ENCODE results near the gene PBXIP1.
"Not testable (repeated sequence)": the region's sequence is repeated elsewhere in the genome, so short reads cannot be mapped to it uniquely, and the experiment has no call there.

Gene PBXIP1, protein sequence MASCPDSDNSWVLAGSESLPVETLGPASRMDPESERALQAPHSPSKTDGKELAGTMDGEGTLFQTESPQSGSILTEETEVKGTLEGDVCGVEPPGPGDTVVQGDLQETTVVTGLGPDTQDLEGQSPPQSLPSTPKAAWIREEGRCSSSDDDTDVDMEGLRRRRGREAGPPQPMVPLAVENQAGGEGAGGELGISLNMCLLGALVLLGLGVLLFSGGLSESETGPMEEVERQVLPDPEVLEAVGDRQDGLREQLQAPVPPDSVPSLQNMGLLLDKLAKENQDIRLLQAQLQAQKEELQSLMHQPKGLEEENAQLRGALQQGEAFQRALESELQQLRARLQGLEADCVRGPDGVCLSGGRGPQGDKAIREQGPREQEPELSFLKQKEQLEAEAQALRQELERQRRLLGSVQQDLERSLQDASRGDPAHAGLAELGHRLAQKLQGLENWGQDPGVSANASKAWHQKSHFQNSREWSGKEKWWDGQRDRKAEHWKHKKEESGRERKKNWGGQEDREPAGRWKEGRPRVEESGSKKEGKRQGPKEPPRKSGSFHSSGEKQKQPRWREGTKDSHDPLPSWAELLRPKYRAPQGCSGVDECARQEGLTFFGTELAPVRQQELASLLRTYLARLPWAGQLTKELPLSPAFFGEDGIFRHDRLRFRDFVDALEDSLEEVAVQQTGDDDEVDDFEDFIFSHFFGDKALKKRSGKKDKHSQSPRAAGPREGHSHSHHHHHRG

DNA sequence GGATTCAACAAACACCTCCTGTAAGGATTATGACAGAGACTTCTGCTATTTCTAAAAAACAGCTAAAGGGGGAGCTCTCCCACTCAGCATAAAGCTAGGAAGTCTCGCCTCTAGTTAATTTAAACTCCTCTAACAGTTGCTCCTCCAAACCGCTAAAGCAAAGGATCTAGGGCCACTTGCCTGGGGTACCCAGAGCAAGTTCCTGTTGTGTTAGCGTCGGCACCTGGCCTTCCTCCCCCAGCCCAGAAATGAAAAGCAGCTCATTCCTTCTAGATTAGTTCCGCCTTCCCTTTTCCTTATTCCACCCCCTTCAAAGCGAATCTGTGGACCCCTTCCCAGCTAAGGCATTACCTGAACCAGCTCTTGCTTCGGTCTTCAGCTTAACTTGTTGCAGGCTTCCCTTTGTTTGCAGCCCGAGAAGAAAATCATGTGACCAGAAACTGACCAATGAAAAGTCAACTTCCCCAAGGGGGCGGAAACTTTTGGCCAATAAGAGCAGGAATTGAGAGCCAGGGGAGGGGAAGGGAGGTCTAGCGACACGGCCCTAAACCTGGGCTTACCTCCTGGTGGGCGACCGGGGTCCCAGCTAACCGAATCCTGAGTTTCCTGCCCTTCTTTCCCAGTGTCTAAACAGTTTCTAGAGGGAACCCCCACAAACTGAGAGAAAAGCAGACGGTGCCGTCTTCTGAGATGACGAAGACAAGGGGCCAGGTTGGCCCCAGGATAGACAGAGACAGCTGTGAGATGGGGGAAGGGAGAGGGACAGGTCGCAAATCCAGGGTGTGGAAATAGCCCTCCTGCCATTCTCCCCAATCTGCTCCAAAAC is at the start of gene PBXIP1:
PBXIP1 (minus strand) TSS at position 382 of the 826 bp plus-strand sequence. CDS start 2,378 bp downstream, outside the sequence.
- DNase-seq: peak; percentile 96 to 98

DNA sequence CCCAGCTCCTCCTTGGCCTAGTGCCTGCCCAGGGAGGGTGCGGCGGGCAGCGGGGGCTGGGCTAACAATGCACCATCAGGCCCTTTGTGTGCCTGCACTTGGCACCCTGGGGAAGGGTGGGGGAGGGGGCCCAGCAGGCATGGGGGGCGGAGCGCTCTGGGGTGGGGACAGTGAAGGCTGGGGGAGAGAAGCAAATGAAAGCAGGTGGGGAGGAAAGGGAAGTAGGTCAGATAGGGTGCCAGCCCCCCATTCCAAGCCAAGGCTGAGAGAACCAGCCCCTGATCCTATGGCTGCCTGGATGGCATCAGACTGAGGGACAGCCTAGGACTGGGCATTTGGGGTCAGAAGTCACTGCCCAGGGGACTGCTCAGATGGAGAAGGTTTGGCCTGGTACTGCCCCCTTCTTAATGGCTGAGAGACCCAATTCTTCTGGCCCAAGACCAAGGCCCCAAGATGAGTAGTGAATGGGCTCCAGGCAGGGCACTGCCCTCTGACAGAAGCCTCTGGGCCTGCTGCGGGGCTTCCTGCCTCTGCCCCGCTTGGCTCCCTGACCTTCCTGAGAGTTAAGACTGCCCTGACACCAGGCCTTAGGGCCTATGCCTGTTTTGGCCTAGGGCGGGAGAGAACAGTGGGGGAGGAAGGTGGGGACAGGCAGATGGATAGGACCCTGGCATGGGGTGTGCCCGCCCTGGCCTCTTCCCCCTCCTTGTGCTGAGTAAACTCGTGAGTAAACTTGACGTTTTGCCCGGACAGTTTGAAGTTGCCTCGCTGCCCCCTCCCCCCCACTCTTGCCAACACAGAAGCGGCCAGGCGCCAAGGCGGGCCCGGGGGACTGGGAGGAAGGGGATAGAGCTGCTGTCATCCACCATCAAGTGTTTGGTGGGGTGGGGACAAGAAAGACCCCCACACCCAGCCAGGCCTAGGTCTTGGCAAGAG is 49.4 kb upstream of the PBXIP1 start:
- DNase-seq: no peak

DNA sequence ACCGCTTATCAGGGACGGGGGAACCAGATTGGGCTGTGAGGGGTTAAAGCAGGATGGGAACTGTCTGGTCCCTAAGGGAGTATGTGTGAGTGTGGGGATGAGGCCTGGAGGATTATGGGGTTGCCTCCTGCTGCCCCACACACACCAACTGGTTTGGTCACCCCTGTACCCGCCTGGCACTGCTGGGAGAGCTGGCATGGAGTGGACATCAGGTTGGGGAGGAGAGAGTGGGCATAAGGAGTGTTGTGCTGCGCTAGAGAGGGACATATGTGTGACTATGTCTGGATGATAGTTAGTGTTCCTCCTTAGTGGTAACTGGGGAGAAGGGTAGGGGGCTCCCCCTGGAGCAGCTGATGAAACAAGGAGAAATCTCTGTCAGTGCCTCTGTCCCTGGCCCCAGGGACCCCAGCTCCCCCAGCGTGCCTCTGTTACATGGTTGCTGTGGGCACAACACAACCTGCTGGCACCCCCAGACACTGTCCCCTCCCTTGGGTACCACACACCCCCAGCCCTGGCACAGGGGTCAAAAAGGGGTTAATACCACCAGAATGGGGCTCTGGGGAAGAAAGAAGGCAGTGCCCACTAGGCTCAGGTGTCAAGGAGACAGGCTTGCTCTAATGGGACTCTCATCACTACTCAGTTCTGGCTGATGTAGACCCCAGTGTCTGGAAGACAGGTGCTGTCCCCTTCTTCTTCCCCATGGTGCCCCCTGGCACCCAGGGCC is 48.6 kb upstream of the PBXIP1 start:
- DNase-seq: no peak

GRCh38 chr1:155003766-155004351 is 48.0 kb upstream of the PBXIP1 start:
- peak; percentile 72 to 91 for DNase-seq

DNA sequence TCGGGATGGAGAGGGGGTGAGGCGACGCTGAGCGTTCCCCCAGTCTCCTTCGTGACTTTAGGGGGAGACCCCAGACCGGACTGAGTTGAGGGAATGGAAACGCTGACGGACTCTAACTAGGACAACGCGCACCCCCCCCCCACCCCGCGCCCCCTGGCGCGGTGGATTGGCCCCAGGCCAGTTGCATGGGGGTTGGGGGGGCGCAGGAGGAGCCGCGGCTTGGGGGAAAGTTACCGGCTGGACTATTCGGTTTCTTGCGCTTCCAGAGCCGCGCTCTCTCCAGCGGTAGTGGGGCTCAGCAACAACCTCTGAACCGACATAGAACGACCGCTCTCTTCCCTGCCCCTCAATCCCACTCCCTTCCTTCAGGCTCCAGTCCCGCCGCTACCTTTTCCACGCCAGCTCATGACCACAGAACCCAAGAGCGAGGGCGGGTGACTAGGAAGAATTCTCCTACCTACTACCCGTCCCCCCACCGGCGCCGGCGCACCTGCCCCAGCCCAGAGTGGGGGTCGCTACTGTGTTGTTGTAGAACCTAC is 47.4 kb upstream of the PBXIP1 start:
- peak; percentile 52 to 67 for DNase-seq

DNA sequence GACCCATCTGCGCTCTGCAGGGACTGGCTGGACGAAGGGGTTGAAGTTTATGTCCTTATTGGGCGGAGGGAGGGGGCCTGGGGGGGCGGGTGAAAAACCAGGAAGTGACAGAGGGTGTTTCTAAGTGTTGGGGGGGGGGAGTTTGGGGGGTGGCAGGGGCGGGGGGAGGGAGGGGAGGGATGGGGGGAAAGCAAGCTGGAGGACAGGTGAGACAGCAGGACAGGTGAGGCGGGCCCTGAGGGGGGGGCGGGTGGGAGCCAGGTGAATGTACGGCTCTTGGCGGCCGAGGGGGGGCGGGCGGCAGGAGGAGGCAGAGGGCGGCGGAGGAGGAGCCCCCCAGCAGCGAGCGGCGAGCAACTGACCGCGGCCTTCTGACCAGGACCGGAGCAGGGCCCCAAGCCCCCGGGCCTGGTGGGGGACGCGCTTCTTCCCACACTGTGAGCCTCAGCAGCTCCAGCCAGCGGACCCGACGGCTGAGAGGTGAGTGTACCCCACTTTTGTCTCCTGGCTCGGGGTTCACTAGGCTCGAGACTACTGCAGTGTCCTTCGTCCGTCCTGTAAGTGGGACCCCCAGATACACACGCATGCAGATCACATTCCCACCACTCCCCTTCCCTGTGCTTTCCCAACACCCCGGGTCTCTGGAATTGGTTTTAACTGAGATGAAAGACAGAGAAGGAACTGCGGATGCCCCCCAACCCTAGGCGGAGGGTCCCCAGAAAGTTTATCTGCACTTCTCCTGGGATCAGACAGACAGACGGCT is 46.7 kb upstream of the PBXIP1 start, which contains the start of gene ZBTB7B:
ZBTB7B (plus strand) TSS at position 339 of the 763 bp plus-strand sequence. CDS start 11,859 bp downstream, outside the sequence.
- DNase-seq: peak in 1 of 2 experiments; percentile 61

GRCh38 chr1:155001675-155002463 is 46.0 kb upstream of the PBXIP1 start:
- peak; percentile 100 for DNase-seq

DNA sequence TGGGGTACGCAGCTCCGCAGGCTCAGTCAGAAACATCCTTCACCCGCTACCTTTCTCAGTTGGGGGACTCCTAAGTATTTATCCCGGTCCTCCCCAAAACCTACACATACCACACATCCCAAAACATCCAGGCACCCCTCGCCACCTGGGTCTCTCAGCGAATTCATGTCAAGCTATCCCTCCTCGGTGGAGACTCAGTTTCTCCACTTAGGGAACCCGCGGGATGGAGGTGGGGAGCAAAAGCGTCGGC is 45.5 kb upstream of the PBXIP1 start:
- DNase-seq: no peak

- DNase-seq: peak; percentile 95
These were observed 45.0 kb upstream of the PBXIP1 start for GRCh38 chr1:155000726-155001424.

GRCh38 chr1:155000411-155000725 is 44.5 kb upstream of the PBXIP1 start:
- DNase-seq: no peak

- DNase-seq: peak; percentile 56 to 68
These were observed 43.9 kb upstream of the PBXIP1 start for GRCh38 chr1:154999571-155000410.

- DNase-seq: peak; percentile 87 to 89
These were observed 43.1 kb upstream of the PBXIP1 start for GRCh38 chr1:154998818-154999570.

DNA sequence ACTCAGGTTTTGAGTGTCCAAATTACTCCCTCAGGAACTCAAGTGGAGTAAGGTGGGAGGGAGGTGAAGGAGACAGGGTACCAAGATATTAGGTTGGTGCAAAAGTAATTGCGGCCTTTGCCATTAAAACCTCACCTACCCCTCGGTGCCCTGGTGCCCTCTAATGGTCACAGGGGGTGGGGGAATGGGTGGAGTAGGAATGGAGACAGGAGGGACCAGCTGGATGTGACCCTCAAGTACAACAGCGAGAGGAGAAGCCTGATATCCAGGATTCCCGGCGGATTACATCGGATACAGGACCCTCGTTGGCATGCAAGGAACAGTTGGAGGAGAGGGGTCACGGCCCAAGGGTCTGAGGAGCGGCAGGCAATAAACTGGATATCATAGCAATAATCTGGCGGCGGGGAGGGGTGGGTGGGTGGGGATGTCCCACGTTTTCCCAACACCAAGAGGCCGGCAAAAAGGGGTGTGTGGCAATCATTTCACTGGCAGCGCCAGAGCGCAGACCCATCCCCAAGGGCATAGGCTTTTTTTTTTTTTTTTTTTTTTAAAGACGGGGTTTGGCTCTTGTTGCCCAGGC is 42.4 kb upstream of the PBXIP1 start:
- DNase-seq: no peak

- DNase-seq: no peak
These were observed 41.2 kb upstream of the PBXIP1 start for GRCh38 chr1:154996966-154997701.

- DNase-seq: not testable (repeated sequence)
These were observed 39.5 kb upstream of the PBXIP1 start for GRCh38 chr1:154995301-154995983.
